Upper lobe of left lung (tissue), 4 donors: ENCODE results near the gene CDH13.

Experiments
- CTCF ChIP-seq, 6 experiments: fragments of 450-650 bp in 4 of 6; fragments of 200-600 bp in 2 of 6; sonication (generic) in 2 of 6; IDR thresholded peaks; one replicate each; pipeline ENCODE4 v1.5.1; 2016 to 2019; ENCODE audit warnings: antibody characterized with exemption in 6 of 6
- POLR2A ChIP-seq, 4 donors: fragments of 450-650 bp; IDR thresholded peaks; one replicate each; pipeline ENCODE4 v1.5.1; 2016 to 2017; ENCODE audit warnings: antibody characterized with exemption in 4 of 4, mild to moderate bottlenecking in 2 of 4
- POLR2AphosphoS5 ChIP-seq, 2 donors: sonication (generic); formaldehyde crosslinking; IDR thresholded peaks; one replicate each; pipeline ENCODE4 v1.5.1; 2017; ENCODE audit warnings: antibody characterized with exemption in 2 of 2

GRCh38 chr16:83125999-83126568 is 499.3 kb downstream of the CDH13 start:
- no peak for TF ChIP-seq CTCF (IDR thresholded peaks at IDR 0.05)
- no peak for TF ChIP-seq POLR2A (IDR thresholded peaks at IDR 0.05)
- TF ChIP-seq POLR2AphosphoS5 (IDR thresholded peaks at IDR 0.05), result no peak
